Activated CD8-positive, alpha-beta memory T cell treated with anti-CD3 and anti-CD28 coated beads for 1 hour (primary cell): ENCODE results near the gene SNX11.

Experiments
- DNase-seq, 2 donors: peaks; one replicate each; pipeline ENCODE4 v3.0.0-alpha.2; 2020; ENCODE audit warnings: low read depth in 1 of 2; ENCODE audit errors: extremely low read depth in 1 of 2

The SNX11 gene

DNA sequence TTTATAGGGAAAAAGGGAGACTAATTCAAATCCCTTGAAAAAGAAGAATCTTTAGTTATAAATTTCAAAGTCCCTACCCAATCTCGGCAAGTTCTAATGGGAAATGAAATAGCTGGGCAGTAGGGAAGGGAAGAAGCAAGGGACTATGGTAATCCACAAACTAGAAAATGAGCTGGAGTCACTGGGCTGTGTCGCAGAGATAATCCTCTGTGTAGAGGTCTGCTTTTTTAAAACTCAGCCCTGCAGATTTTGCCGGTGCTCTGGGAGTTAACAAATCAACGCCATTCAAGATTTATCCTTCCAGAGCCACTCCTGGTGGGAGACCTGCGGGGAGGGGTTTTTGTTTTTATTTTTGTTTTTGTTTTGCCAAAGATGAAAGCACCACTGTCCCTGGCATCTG is 20.8 kb downstream of the SNX11 start:
- DNase-seq: no peak

DNA sequence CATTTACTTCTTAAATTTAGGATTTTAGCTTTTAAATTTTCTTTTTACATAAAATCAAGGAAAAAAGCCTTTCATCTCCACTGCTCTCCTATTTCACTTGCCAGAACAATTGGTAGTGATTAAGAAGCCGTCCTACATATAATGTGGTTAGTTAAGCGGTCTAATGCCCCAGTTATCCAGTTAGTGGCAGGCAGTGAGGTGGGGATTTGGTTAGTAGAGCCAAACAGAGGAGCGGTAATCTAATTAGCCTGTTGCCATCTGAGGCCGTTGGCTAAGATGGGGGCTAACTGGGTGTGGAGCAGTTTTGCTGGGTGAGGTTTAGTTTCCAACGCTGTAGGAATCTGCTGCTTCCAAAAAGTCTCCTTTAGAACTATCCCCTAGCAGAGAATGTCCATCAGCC is 22.4 kb downstream of the SNX11 start:
- no peak for DNase-seq

- peak in 1 of 2 donors; percentile 16 for DNase-seq
Measured at GRCh38 chr17:48131216-48131824, 23.8 kb downstream of the SNX11 start.

- no peak for DNase-seq
Measured at GRCh38 chr17:48132385-48132784, 24.8 kb downstream of the SNX11 start.

DNA sequence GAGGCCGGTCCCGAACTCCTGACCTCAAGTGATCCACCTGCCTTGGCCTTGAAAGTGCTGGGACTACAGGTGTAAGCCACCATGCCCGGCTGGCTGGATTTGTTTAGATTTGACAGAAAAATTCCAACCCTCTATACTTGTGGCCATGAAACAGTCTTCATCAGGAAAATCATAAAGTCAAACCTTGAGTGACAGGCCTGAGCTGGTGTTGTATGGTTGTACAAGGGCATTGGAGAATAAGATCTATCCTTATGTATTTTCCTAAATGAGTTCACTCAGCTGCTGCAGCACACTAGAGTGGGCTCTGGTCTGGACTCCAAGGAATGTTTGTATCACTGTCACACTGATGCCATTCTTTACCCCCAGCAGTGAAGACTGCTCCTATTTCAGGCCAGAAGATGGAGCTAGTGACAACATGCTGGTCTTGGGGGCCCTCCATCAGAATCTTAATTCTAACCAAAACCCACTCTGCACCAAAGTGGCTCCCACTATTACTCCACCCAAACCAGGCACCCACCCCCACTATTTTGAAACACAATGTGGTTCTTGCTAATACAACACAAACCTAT is 27.4 kb downstream of the SNX11 start:
- no peak for DNase-seq

DNA sequence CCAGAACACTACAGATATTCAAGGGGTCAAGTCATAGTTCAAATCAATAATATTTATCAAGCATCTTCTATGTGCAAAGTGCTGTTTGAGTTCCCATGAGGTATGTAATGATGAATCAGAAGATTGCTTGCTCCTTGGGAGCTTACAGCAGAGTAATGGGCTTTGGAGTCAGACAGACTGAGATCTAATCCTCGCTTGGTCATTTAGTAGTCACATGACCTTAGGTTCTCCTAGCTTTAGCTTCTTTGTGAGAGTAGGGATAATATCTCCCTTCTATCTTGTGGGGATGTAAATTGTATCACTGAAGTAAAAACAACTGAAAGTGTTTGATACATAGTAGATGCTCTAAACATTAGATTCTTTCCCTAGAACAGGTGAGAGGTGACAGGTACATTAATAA is 30.1 kb downstream of the SNX11 start:
- DNase-seq: no peak

DNA sequence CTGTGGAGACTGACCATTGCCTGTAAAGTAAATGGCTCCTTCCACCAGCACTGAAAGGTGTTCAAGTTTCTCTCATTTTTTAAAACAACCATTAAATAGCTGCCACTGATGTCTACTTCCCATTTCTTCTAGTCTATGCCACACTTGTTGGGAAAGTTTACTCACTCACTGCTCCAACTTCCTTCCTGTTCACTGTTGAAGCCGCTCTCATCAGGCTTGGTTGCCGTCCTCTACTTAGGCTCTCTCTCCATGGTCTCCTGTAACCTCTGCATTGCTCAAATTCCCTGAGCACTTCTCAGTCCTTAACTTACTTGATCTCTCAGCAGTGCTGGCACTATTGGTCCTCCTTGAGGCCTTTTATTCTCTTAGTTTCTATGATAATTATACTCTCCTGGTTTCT is 32.4 kb downstream of the SNX11 start:
- DNase-seq: no peak

GRCh38 chr17:48143629-48144028 is 36.1 kb downstream of the SNX11 start:
- DNase-seq: no peak

DNA sequence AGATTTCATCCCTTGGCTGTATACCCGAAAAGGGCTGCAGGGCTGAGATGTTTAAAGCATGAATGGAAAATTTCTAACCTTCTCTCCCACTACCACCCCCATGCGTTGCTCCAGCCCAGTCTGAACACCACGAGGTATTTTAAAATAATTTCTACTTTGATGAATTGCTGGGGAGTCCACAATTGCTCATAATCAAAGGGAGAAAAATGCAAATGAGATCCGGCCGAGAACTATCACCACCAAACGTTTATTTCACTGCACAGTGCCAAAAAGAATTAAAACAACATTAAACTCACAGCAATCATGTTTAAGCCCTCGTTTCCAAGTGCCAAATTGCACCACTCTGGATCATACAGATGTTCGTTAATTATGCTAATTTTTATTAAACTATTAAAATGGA is 36.7 kb downstream of the SNX11 start:
- DNase-seq: no peak

DNA sequence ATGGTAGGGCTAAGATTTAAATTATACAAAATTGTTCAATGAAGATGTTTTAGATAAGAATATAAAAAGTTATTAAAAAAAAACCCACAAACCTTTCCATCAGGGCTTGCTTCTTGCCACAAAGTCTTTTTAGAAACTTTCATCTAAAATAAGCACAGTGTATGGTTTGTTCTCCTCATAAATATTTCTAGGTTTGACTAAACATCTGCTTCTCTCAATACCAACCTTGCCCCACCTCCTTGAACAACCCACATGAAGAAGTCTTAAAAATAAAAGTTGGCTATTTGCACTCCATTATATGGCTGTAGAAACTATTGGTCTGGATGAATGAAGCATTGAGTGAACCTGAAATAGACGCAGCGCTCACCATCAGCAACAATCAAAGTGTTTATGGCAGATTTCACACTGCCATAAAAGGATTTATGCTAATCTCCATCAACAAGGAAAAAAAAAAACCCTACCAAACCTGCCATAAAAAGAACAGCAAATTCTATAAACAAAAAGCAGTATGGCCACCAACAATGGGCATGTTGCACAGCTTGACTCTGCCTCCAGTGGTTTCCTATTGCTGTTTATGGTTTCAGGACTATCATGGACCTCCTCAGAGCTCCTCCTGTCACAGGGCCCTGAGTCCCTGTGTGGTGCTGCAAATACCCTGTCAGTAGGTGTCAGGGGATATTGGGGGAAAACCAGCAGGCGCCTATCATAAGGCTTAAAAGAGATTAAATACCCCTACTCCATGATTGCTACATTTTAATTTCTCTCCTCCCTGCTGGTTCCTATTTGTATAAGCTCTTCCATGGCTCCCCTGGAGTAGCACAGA is 37.6 kb downstream of the SNX11 start:
- no peak for DNase-seq

DNA sequence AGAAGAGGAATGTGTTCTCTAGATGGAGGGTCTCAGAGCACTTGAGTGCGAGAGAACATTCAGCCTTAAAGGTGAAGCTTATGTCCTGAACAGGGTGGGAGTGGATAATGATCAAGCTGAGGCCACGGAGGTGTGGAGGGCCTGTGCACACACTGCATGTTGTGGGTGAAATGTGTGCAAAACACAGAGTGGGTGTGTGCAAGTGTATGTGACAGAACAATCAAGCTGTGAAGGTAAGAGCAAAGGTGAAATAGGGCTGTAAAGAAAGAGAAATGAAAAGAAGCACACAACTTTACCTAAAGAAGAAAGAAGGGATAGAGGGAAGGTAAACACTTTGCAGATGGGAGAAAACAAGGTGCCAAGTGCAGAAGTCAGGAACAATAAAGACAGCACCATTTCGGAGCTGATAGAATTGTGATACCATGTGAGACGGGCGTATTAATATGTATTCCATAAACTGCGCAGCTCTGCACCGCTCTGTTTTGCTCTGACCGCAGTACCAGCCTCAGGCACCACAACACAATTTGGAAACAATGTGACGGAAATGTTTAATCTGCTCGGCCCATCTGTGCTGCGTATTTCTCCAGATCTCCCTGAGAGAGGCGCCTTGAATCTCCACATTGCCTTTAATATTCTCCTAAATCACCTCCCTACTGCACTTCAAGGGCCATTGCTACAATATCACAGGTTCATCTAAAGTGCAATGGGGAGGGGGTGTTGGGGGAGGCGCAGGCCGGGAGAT is 40.6 kb downstream of the SNX11 start:
- no peak for DNase-seq

- no peak for DNase-seq
Measured at GRCh38 chr17:48148854-48149786, 41.6 kb downstream of the SNX11 start.

DNA sequence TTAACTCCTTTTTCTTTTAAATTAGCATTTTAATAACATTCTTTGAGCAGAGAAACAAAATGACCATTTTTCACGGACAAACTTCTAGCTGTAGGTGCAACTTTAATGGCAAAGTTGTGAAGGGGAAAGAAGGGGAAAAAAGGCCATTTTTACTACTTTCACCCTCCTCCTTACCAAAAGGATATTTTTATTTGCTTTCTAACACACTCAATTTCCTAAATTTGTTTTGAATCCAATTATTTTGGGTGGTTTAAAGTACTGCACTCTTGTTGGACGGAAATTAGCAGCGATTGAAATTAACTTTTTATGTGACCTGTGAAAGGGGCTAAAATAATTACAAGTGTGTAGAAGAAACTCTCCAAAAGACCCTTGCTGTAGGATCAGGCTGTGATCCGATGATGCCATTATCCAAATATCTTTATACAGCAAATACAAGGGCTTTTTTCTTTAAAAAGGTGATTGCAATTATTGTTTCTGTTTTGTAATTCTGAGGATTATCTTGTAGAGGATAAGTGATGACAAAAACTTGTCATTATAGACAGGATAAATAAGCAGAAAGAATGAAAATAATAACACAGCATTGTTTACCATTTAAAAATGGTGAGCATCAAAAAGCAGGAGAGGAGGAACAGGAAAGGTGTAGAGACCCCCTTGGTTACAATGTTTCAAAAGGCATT is 42.4 kb downstream of the SNX11 start:
- DNase-seq: no peak

DNA sequence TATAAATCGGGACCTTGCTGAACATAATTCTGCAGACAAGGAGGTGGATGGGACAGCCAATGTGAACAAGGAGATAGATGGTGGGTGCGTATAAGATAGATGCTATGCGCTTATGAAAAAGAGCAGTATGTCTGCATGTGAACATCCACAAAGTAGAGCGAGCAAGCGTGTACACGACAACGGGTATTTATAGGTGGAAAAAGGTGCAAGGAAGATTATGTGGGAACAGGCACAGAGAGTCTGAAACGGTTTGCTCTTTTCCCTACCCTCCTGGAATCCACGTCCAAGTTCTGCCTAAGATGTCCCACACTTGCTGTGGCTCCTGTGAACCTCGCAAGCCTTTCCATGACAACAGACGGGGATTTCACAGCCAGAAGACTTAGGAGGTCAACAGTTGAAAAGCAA is 43.0 kb downstream of the SNX11 start:
- DNase-seq: no peak

DNA sequence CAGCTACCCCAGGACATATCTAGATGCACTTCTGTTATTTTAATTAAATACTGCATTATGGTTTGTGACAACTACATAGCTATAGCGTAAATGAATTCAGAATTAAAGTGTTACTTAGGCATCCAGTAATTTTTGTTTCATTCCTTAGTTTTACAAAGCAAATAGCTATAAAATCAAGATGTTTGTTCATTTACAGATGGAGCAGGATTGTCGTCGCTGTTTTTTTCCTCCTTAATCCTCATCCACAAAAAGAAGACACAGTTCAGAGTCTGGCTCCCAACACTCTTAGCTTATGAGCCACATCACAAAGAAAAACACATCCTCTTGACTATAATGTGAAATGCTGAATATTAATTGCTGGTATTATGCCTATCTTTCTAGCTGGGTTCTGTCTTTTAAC is 43.7 kb downstream of the SNX11 start:
- DNase-seq: no peak

GRCh38 chr17:48152289-48152688 is 44.7 kb downstream of the SNX11 start:
- DNase-seq: no peak

- DNase-seq: no peak
Measured at GRCh38 chr17:48153691-48154358, 46.3 kb downstream of the SNX11 start.

- DNase-seq: no peak
Measured at GRCh38 chr17:48155889-48156611, 48.5 kb downstream of the SNX11 start.

- no peak for DNase-seq
Measured at GRCh38 chr17:48159232-48159631, 51.7 kb downstream of the SNX11 start.
